Left ventricle myocardium inferior (tissue), 1 donor: ENCODE measurements around the gene OR2B6. TPM values are rescaled to one million over a fixed set of nuclear protein-coding genes. Genes with fewer than 3 reads are reported as not detected.
"Not testable (repeated sequence)": the region's sequence is repeated elsewhere in the genome, so short reads cannot be mapped to it uniquely, and the experiment has no call there.

Source experiments
- DNase-seq: peaks from one replicate; pipeline ENCODE4 v3.0.0-alpha.2; 2020
- H3K27ac ChIP-seq: fragments of 200-600 bp; replicated peaks from 2 replicates; pipeline ENCODE4 v1.8.0; 2021
- H3K27me3 ChIP-seq: fragments of 200-600 bp; 2 replicates; pipeline ENCODE4 v1.8.0; 2021; ENCODE audit warnings: low read depth
- H3K36me3 ChIP-seq: fragments of 200-600 bp; 2 replicates; pipeline ENCODE4 v1.8.0; 2021
- H3K4me1 ChIP-seq: fragments of 200-600 bp; 2 replicates; pipeline ENCODE4 v1.8.0; 2021
- H3K4me3 ChIP-seq: fragments of 200-600 bp; 2 replicates; pipeline ENCODE4 v1.8.0; 2021; ENCODE audit warnings: mild to moderate bottlenecking, moderate library complexity
- H3K9me3 ChIP-seq: fragments of 200-600 bp; replicated peaks from 2 replicates; pipeline ENCODE4 v1.8.0; 2021
- intact Hi-C: fragments of 100-400 bp; cut with micrococcal nuclease; formaldehyde crosslinking; loops from one replicate; pipeline ENCODE4 v1.11.0; 2022
- total RNA-seq: library from RNA; stranded (reverse); fragmentation: NEBNext Ultra II Directional; extraction: Animal tissue kit (Norgen Biotek cat#: 25700); gene quantifications from one replicate; pipeline ENCODE4 v1.2.1, GENCODE V29; 2021
- TF ChIP-seq, protein P1 (sequence below): fragments of 200-600 bp; IDR thresholded peaks from 2 replicates; pipeline ENCODE4 v1.8.0; 2021; ENCODE audit warnings: antibody characterized with exemption, mild to moderate bottlenecking, borderline replicate concordance
- donor health status: DM: no; HTN: yes; CAD: no; lungs with severe emphysema.

Gene OR2B6
- total RNA-seq, 1 donor from 2014 or later, result not detected

GRCh38 chr6:27931209-27931608 lies 25.8 kb upstream of the OR2B6 start:
- Histone ChIP-seq H3K27ac (no peak overlapping the region), H3K36me3 (no peaks in the 10 kb centered on the region), H3K9me3 (peaks cover 5% of the 10 kb centered on the region), H3K4me3 (no peak overlapping the region), H3K27me3 (peaks cover 36% of the 10 kb centered on the region), H3K4me1 (no peaks in the 10 kb centered on the region)
- TF ChIP-seq, protein P1, sequence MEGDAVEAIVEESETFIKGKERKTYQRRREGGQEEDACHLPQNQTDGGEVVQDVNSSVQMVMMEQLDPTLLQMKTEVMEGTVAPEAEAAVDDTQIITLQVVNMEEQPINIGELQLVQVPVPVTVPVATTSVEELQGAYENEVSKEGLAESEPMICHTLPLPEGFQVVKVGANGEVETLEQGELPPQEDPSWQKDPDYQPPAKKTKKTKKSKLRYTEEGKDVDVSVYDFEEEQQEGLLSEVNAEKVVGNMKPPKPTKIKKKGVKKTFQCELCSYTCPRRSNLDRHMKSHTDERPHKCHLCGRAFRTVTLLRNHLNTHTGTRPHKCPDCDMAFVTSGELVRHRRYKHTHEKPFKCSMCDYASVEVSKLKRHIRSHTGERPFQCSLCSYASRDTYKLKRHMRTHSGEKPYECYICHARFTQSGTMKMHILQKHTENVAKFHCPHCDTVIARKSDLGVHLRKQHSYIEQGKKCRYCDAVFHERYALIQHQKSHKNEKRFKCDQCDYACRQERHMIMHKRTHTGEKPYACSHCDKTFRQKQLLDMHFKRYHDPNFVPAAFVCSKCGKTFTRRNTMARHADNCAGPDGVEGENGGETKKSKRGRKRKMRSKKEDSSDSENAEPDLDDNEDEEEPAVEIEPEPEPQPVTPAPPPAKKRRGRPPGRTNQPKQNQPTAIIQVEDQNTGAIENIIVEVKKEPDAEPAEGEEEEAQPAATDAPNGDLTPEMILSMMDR, result no peak
- no peak for DNase-seq
- intact Hi-C loops, result no loop called here

DNA sequence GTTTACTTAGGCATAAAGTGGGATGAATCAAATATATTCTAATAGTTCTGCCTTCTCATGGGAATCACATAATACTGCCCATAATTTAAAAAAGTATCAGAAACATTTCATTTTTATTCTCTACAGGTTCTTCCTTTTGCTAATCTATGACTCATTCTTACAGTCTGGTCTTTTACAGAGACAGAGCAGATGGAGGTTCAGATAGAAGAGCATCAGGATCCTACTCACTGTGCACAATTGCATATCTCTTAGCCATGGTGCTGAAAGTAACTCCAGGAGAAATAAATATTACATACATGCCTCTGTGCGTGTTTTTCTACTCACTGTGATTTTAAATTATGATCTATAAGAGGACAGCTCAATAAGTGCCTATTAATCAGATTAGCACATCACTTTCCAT lies 16.3 kb upstream of the OR2B6 start:
- peaks cover 42% of the 10 kb centered on the region for H3K27me3 ChIP-seq
- no peak for DNase-seq
- no peaks in the 10 kb centered on the region for H3K4me1 ChIP-seq
- H3K4me3 ChIP-seq, result no peak overlapping the region
- H3K9me3 ChIP-seq, result peaks cover 3% of the 10 kb centered on the region
- H3K36me3 ChIP-seq, result no peaks in the 10 kb centered on the region
- TF ChIP-seq, protein P1, result no peak
- H3K27ac ChIP-seq, result no peak overlapping the region
- intact Hi-C loops, result no loop called here

GRCh38 chr6:27943072-27943471 lies 14.0 kb upstream of the OR2B6 start:
- DNase-seq, H3K9me3 ChIP-seq, H3K36me3 ChIP-seq, H3K4me1 ChIP-seq, intact Hi-C loops, H3K4me3 ChIP-seq, H3K27ac ChIP-seq: not testable (repeated sequence)
- peaks cover 25% of the 10 kb centered on the region for H3K27me3 ChIP-seq

- H3K27me3 ChIP-seq, result peaks cover 18% of the 10 kb centered on the region
- H3K36me3 ChIP-seq, result no peaks in the 10 kb centered on the region
- DNase-seq, result no peak
- TF ChIP-seq, protein P1, result no peak
- intact Hi-C loops, result no loop called here
- H3K4me1 ChIP-seq, result no peaks in the 10 kb centered on the region
- no peak overlapping the region for H3K4me3 ChIP-seq
- peaks cover 15% of the 10 kb centered on the region for H3K9me3 ChIP-seq
- no peak overlapping the region for H3K27ac ChIP-seq
These were observed 8.8 kb upstream of the OR2B6 start for GRCh38 chr6:27948237-27948636.

DNA sequence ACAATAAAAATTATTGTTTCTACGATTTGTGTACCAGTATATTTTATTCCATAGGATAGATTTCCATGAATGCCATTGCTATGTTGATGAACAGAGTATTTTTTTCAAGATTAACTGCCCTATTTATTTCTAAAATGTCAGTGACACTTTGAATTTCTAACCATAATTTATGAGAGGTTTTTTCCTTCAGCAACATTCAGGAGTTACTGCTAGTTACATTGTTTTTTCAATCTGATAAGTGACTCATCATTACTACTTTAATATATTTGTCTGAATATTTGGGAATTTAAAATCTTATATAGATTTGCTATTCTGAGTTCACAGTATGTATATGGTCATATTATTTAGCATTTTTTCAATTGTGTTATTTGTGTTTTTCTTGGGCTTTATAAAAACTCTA lies 6.0 kb upstream of the OR2B6 start:
- intact Hi-C loops, result no loop called here
- no peak overlapping the region for H3K4me3 ChIP-seq
- H3K27me3 ChIP-seq, result peaks cover 44% of the 10 kb centered on the region
- DNase-seq, result no peak
- no peaks in the 10 kb centered on the region for H3K36me3 ChIP-seq
- H3K27ac ChIP-seq, result no peak overlapping the region
- TF ChIP-seq, protein P1, result no peak
- peaks cover 12% of the 10 kb centered on the region for H3K9me3 ChIP-seq
- H3K4me1 ChIP-seq, result no peaks in the 10 kb centered on the region

GRCh38 chr6:27957516-27957915 lies 475 bp downstream of the OR2B6 start:
- Histone ChIP-seq H3K27ac (no peak overlapping the region), H3K9me3 (no peaks in the 10 kb centered on the region), H3K36me3 (no peaks in the 10 kb centered on the region), H3K4me3 (no peak overlapping the region), H3K27me3 (peaks cover 40% of the 10 kb centered on the region), H3K4me1 (no peaks in the 10 kb centered on the region)
- intact Hi-C loops, result no loop called here
- TF ChIP-seq, protein P1, result no peak
- DNase-seq, result no peak
